Measurements from ENCODE around the gene TMEM174.

TMEM174 gene

DNA sequence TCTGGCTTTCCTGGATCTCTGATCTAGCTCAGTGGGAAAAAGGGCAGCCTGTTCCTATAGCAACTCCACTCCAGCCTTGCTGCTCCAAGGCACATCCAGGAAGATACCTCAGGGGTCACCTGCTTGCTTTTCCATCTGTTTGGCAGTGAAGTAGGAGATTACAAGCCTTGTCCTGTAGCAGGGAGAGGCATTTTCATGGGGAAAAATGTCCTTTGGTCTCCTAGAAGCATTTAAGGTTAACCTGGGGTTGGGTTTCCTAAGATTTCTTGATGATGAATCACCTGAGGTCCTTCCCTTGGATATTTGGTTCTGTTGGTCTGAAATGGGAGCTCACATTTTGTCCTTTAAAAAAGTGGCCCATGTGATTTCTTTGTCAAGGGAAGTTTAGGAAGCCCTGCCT, 1.5 kb upstream of the TMEM174 start:
- TF ChIP-seq CTCF (conservative IDR thresholded peaks at IDR 0.05) = no peak

DNA sequence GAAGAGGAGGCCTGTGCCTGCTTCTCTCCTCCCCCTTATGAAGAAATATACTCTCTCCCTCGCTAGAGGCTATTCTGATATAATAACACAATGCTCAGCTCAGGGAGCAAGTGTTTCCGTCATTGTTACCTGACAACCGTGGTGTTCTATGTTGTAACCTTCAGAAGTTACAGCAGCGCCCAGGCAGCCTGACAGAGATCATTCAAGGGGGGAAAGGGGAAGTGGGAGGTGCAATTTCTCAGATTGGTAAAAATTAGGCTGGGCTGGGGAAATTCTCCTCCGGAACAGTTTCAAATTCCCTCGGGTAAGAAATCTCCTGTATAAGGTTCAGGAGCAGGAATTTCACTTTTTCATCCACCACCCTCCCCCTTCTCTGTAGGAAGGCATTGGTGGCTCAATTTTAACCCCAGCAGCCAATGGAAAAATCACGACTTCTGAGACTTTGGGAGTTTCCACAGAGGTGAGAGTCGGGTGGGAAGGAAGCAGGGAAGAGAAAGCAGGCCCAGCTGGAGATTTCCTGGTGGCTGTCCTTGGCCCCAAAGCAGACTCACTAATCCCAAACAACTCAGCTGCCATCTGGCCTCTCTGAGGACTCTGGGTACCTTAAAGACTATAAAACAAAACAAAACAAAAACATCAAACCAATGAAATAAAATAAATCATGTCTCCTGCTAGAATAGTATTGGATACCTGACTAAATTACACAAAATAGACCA, 1.3 kb downstream of the TMEM174 start:
- no peak overlapping the region for H3K27ac ChIP-seq
- no peak for TF ChIP-seq CTCF (conservative IDR thresholded peaks at IDR 0.05)

More for the DNA sequence above, 1.5 kb upstream of the TMEM174 start:
- H3K27ac ChIP-seq = no peak overlapping the region

DNA sequence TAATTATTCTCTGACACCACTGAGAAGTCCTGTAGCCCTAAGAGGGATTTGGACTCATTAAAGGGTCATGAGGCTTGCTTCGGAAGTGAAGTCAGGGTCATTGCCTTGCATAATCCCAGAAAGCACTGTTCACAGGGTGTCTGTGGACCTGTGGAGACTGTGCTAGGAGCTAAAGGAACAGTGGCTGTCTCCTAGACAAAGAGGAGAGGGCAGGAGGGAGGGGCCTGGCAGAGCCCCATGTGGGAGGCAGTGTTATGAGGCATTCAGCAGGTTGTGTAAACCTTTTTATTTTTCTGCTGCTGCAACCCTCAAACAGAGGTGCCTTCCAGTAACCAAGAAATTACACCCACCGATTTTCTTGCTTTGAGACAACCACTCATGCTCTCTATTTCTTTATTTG, 3.3 kb downstream of the TMEM174 start:
- H3K27ac ChIP-seq = no peak overlapping the region
- no peak for TF ChIP-seq CTCF (conservative IDR thresholded peaks at IDR 0.05)

DNA sequence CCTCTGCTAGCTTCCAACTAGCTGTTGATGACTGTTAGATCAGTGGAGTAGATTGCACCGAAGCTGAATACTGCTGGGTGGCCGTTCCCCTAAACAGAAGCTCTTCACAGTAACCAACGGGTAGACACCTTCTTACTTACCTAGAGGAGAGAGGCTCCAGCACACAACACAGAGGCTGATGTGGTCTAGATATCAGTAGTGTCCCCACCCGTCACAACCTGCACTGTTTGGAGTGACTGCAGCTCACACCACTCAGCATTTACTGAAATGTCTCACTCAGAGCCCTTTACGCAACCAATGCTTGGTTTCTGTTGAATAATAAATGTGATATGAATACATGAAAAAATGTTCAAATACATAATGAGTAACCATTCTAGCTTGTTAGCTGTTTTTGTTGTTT, 5.3 kb downstream of the TMEM174 start:
- TF ChIP-seq CTCF (conservative IDR thresholded peaks at IDR 0.05) = no peak
- no peak overlapping the region for H3K27ac ChIP-seq

- no peak overlapping the region for H3K27ac ChIP-seq
- no peak for TF ChIP-seq CTCF (conservative IDR thresholded peaks at IDR 0.05)
Measured at GRCh38 chr5:73179730-73180129, 6.7 kb downstream of the TMEM174 start.

DNA sequence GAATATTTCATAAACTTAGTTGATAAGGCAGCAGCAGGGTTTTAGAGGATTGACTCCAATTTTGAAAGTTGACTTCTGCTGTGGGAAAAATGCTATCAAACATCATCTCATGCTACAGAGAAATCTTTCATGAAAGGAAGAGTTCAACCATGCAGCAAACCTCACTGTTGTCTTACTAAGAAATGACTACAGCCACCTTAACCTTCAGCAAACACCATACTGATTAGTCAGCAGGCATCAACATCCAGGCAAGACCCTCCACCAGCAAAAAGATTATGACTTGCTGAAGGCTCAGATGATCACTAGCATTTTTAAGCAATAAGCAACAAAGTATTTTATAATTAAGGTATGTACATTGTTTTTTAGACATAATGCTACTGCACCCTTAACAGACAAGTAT, 7.6 kb downstream of the TMEM174 start:
- no peak overlapping the region for H3K27ac ChIP-seq
- TF ChIP-seq CTCF (conservative IDR thresholded peaks at IDR 0.05) = no peak

- no peak overlapping the region for H3K27ac ChIP-seq
- TF ChIP-seq CTCF (conservative IDR thresholded peaks at IDR 0.05) = no peak
Measured at GRCh38 chr5:73182307-73182706, 9.3 kb downstream of the TMEM174 start.

Data from VCaP (cell line).